H9 (cell line): ENCODE measurements around the gene UBE3B. TPM values are rescaled to one million over a fixed set of nuclear protein-coding genes. Genes with fewer than 3 reads are reported as not detected.
A peak's percentile ranks its signal among the peaks of the same experiment; 100 is the strongest.

Experiments used
- DNase-seq: peaks from one replicate; pipeline ENCODE4 v3.0.0-alpha.2; 2017
- H2AFZ ChIP-seq: one replicate; pipeline ENCODE4 v1.6.1; 2013; ENCODE audit warnings: mild to moderate bottlenecking, low read length, control low read depth, moderate library complexity
- H2AK5ac ChIP-seq: 2 replicates; pipeline ENCODE4 v1.6.1; 2013; ENCODE audit warnings: low read length, control low read depth, mixed read lengths; ENCODE audit not compliant: insufficient read length
- H2BK120ac ChIP-seq: one replicate; pipeline ENCODE4 v1.6.1; 2013; ENCODE audit warnings: low read depth, mild to moderate bottlenecking, low read length, control low read depth, inconsistent platforms; ENCODE audit not compliant: poor library complexity, severe bottlenecking
- H2BK12ac ChIP-seq: 2 replicates; pipeline ENCODE4 v1.6.1; 2013; ENCODE audit warnings: low read length, control low read depth, mixed read lengths, low read depth; ENCODE audit not compliant: insufficient read length
- H2BK15ac ChIP-seq: 2 replicates; pipeline ENCODE4 v1.6.1; 2013; ENCODE audit warnings: low read depth, low read length, control low read depth
- H2BK20ac ChIP-seq: one replicate; pipeline ENCODE4 v1.6.1; 2013; ENCODE audit warnings: low read depth, mild to moderate bottlenecking, low read length, control low read depth, inconsistent platforms; ENCODE audit not compliant: poor library complexity, severe bottlenecking
- H2BK5ac ChIP-seq: 2 replicates; pipeline ENCODE4 v1.6.1; 2013; ENCODE audit warnings: low read length, control low read depth, mixed read lengths; ENCODE audit not compliant: insufficient read length
- H3K14ac ChIP-seq: 2 replicates; pipeline ENCODE4 v1.6.1; 2013; ENCODE audit warnings: low read length, control low read depth; ENCODE audit not compliant: insufficient read depth
- H3K18ac ChIP-seq: 2 replicates; pipeline ENCODE4 v1.6.1; 2013; ENCODE audit warnings: low read depth, mild to moderate bottlenecking, mixed read lengths, low read length, control low read depth; ENCODE audit not compliant: insufficient read length
- H3K23ac ChIP-seq: 2 replicates; pipeline ENCODE4 v1.6.1; 2013; ENCODE audit warnings: low read length, control low read depth, mixed read lengths, low read depth; ENCODE audit not compliant: insufficient read length
- H3K23me2 ChIP-seq: 2 replicates; pipeline ENCODE4 v1.6.1; 2013; ENCODE audit warnings: low read depth, mild to moderate bottlenecking, mixed read lengths, low read length, control low read depth; ENCODE audit not compliant: insufficient read length, poor library complexity, severe bottlenecking
- H3K27ac ChIP-seq: 2 replicates; pipeline ENCODE4 v1.5.1; 2013; ENCODE audit warnings: low read length, control low read depth, mixed read lengths, low read depth; ENCODE audit not compliant: insufficient read length
- H3K27me3 ChIP-seq: 2 replicates; pipeline ENCODE4 v1.6.1; 2013; ENCODE audit warnings: low read length, control low read depth, inconsistent platforms; ENCODE audit not compliant: insufficient read depth
- H3K4ac ChIP-seq: 2 replicates; pipeline ENCODE4 v1.6.1; 2013; ENCODE audit warnings: low read depth, mild to moderate bottlenecking, control low read depth, inconsistent platforms, low read length, moderate library complexity
- H3K4me1 ChIP-seq: 2 replicates; pipeline ENCODE4 v1.6.1; 2013; ENCODE audit warnings: low read length, control low read depth, inconsistent platforms; ENCODE audit not compliant: insufficient read depth
- H3K4me2 ChIP-seq: 2 replicates; pipeline ENCODE4 v1.6.1; 2013; ENCODE audit warnings: low read length, control low read depth, mixed read lengths; ENCODE audit not compliant: insufficient read length, insufficient read depth
- H3K56ac ChIP-seq: 2 replicates; pipeline ENCODE4 v1.6.1; 2013; ENCODE audit warnings: low read depth, mild to moderate bottlenecking, mixed read lengths, low read length, control low read depth; ENCODE audit not compliant: insufficient read length
- H3K79me1 ChIP-seq: 2 replicates; pipeline ENCODE4 v1.6.1; 2013; ENCODE audit warnings: low read depth, mild to moderate bottlenecking, moderate library complexity, low read length, control low read depth, inconsistent platforms; ENCODE audit not compliant: insufficient read depth, poor library complexity, severe bottlenecking
- H3K79me2 ChIP-seq: 2 replicates; pipeline ENCODE4 v1.6.1; 2013; ENCODE audit warnings: low read length, control low read depth, inconsistent platforms; ENCODE audit not compliant: insufficient read depth
- H3K9ac ChIP-seq: 2 replicates; pipeline ENCODE4 v1.6.1; 2013; ENCODE audit warnings: low read length, control low read depth, mixed read lengths; ENCODE audit not compliant: insufficient read length; ENCODE audit errors: extremely low read depth
- H3K9me3 ChIP-seq: one replicate; pipeline ENCODE4 v1.6.1; 2013; ENCODE audit warnings: low read depth, low read length, inconsistent platforms; ENCODE audit not compliant: control insufficient read depth
- H3T11ph ChIP-seq: one replicate; pipeline ENCODE4 v1.6.1; 2013; ENCODE audit warnings: mild to moderate bottlenecking, low read length, control low read depth, inconsistent platforms
- H4K20me1 ChIP-seq: one replicate; pipeline ENCODE4 v1.6.1; 2013; ENCODE audit not compliant: control insufficient read depth, insufficient read length, insufficient read depth
- H4K5ac ChIP-seq: 2 replicates; pipeline ENCODE4 v1.6.1; 2013; ENCODE audit warnings: low read depth, mild to moderate bottlenecking, mixed read lengths, low read length, control low read depth; ENCODE audit not compliant: insufficient read length
- H4K8ac ChIP-seq: replicated peaks from 2 replicates; pipeline ENCODE4 v1.6.1; 2013; ENCODE audit warnings: low read length, control low read depth, mixed read lengths, low read depth; ENCODE audit not compliant: insufficient read length
- H4K91ac ChIP-seq: 2 replicates; pipeline ENCODE4 v1.6.1; 2013; ENCODE audit warnings: low read depth, mild to moderate bottlenecking, moderate library complexity, mixed read lengths, low read length, control low read depth; ENCODE audit not compliant: insufficient read length
- H3K27ac Mint-ChIP-seq, 3 experiments: 2 replicates in 2 of 3; 3 replicates in 1 of 3; pipeline ENCODE4 v1.8.0; 2020 to 2021; ENCODE audit warnings: mixed read lengths in 3 of 3, mild to moderate bottlenecking in 1 of 3, moderate library complexity in 1 of 3
- H3K27me3 Mint-ChIP-seq: 2 replicates; pipeline ENCODE4 v1.8.0; 2021; ENCODE audit warnings: low read depth, mild to moderate bottlenecking, moderate library complexity, mixed read lengths
- H3K36me3 Mint-ChIP-seq, 3 experiments: 2 replicates in 2 of 3; 3 replicates in 1 of 3; pipeline ENCODE4 v1.8.0; 2020 to 2021; ENCODE audit warnings: low read depth in 3 of 3, mixed read lengths in 3 of 3; ENCODE audit not compliant: insufficient read depth in 1 of 3
- H3K4me1 Mint-ChIP-seq, 2 experiments: 2 replicates each; pipeline ENCODE4 v1.8.0; 2020; ENCODE audit warnings: mixed read lengths in 2 of 2
- H3K4me3 Mint-ChIP-seq, 2 experiments: 2 replicates in 1 of 2; 3 replicates in 1 of 2; pipeline ENCODE4 v1.8.0; 2020 to 2021; ENCODE audit warnings: mild to moderate bottlenecking in 2 of 2, mixed read lengths in 2 of 2, moderate library complexity in 1 of 2
- H3K9me3 Mint-ChIP-seq, 2 experiments: 2 replicates in 1 of 2; 3 replicates in 1 of 2; pipeline ENCODE4 v1.8.0; 2020; ENCODE audit warnings: mild to moderate bottlenecking in 2 of 2, mixed read lengths in 2 of 2, moderate library complexity in 1 of 2
- WGBS: extraction: QIAGEN DNeasy Blood & Tissue Kit; methylation state at CpG from one replicate; pipeline ENCODE4 v1.1.7; 2013; ENCODE audit warnings: missing lambda C conversion rate, low lambda C conversion rate, mixed read lengths; ENCODE audit not compliant: insufficient read length; ENCODE audit errors: extremely low coverage; 5-methylcytosine and 5-hydroxymethylcytosine counted together
- total RNA-seq: library from RNA; stranded (reverse); gene quantifications from 2 replicates; pipeline ENCODE4 v1.2.1, GENCODE V29; 2021
- TF ChIP-seq, protein P1 (sequence below): fragments of 200-600 bp; sonication (generic); conservative IDR thresholded peaks from 3 replicates; pipeline ENCODE4 v1.8.0; 2021; ENCODE audit warnings: antibody characterized with exemption, mild to moderate bottlenecking

The UBE3B gene
- total RNA-seq, 1 experiment from 2014 or later = 24.2 TPM

GRCh38 chr12:109524466-109525278, 47.2 kb downstream of the UBE3B start:
- no peak overlapping the region for H3T11ph ChIP-seq
- H3K23ac ChIP-seq = no peak overlapping the region
- H3K9me3 Mint-ChIP-seq = no peaks in the 10 kb centered on the region
- no CpG with 5 or more reads among the region's 26 CpGs for WGBS
- H3K9ac ChIP-seq = no peak overlapping the region
- H3K4me2 ChIP-seq = no peak overlapping the region
- H4K91ac ChIP-seq = no peak overlapping the region
- H2BK120ac ChIP-seq = no peak overlapping the region
- no peaks in the 10 kb centered on the region for H3K27me3 ChIP-seq
- peaks cover 7 to 40% (median 37%) of the 10 kb centered on the region in 3 experiments for H3K36me3 Mint-ChIP-seq
- no peak overlapping the region for H2BK5ac ChIP-seq
- H3K27me3 Mint-ChIP-seq = no peaks in the 10 kb centered on the region
- no peak overlapping the region for H3K4ac ChIP-seq
- no peaks in the 10 kb centered on the region for H4K20me1 ChIP-seq
- no peak overlapping the region for H4K8ac ChIP-seq
- no peaks in the 10 kb centered on the region for H3K79me1 ChIP-seq
- H2BK15ac ChIP-seq = no peak overlapping the region
- no peak for DNase-seq
- no peak overlapping the region for H3K27ac ChIP-seq
- no peak overlapping the region for H3K56ac ChIP-seq
- peaks cover 13 to 46% of the 10 kb centered on the region in 2 experiments for H3K4me1 Mint-ChIP-seq
- H3K4me3 Mint-ChIP-seq = 0 out of 5 replicates have a peak overlapping the region, but pooled peaks of 1 of the 2 experiments have one; percentile 54
- no peak overlapping the region for H2BK20ac ChIP-seq
- no peaks in the 10 kb centered on the region for H3K23me2 ChIP-seq
- no peak overlapping the region for H3K18ac ChIP-seq
- H2AFZ ChIP-seq = no peak overlapping the region
- H2AK5ac ChIP-seq = no peak overlapping the region
- H3K9me3 ChIP-seq = no peaks in the 10 kb centered on the region
- TF ChIP-seq, protein P1, sequence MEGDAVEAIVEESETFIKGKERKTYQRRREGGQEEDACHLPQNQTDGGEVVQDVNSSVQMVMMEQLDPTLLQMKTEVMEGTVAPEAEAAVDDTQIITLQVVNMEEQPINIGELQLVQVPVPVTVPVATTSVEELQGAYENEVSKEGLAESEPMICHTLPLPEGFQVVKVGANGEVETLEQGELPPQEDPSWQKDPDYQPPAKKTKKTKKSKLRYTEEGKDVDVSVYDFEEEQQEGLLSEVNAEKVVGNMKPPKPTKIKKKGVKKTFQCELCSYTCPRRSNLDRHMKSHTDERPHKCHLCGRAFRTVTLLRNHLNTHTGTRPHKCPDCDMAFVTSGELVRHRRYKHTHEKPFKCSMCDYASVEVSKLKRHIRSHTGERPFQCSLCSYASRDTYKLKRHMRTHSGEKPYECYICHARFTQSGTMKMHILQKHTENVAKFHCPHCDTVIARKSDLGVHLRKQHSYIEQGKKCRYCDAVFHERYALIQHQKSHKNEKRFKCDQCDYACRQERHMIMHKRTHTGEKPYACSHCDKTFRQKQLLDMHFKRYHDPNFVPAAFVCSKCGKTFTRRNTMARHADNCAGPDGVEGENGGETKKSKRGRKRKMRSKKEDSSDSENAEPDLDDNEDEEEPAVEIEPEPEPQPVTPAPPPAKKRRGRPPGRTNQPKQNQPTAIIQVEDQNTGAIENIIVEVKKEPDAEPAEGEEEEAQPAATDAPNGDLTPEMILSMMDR = no peak
- H3K14ac ChIP-seq = no peak overlapping the region
- 0 out of 2 replicates have a peak, but pooled peaks cover 2% of the 10 kb centered on the region for H3K4me1 ChIP-seq
- no peaks in the 10 kb centered on the region for H3K79me2 ChIP-seq
- no peak overlapping the region for H2BK12ac ChIP-seq
- peak overlapping the region; percentile 28 to 94 (median 79); a peak in 5 of 7 replicates for H3K27ac Mint-ChIP-seq
- no peak overlapping the region for H4K5ac ChIP-seq
